Measurements from ENCODE around the gene ITPA. TPM values are rescaled to one million over a fixed set of nuclear protein-coding genes. Genes with fewer than 3 reads are reported as not detected.

Gene ITPA
- total and polyA plus RNA-seq, 5 donors from 2014 or later = 51.1 to 97.1 (median 82.1) TPM

GRCh38 chr20:3189561-3190131 is 19.7 kb upstream of the ITPA start:
- H3K27me3 Mint-ChIP-seq = no peaks in the 10 kb centered on the region
- Histone ChIP-seq H3K4me3 (ENCODE audit: low read depth, low read length) (no peak overlapping the region), H3K27ac (ENCODE audit: insufficient read depth, low read length, poor library complexity, severe bottlenecking) (no peak overlapping the region), H3K9me3 (ENCODE audit: control insufficient read depth in 2 of 2, low read length in 2 of 2) (no peaks in the 10 kb centered on the region), H3K36me3 (ENCODE audit: control insufficient read depth, insufficient read depth, low read length) (peaks cover 43% of the 10 kb centered on the region), H3K27me3 (ENCODE audit: control insufficient read depth, insufficient read depth, low read length) (no peaks in the 10 kb centered on the region), H3K4me1 (ENCODE audit: control insufficient read depth, insufficient read depth, low read length, poor library complexity, severe bottlenecking) (no peaks in the 10 kb centered on the region)
- H3K27ac Mint-ChIP-seq = peak overlapping the region; percentile 15 to 86 (median 43)
- DNase-seq (no peak), ATAC-seq (ENCODE audit: low read depth in 2 of 2) (no peak)
- H3K36me3 Mint-ChIP-seq = peaks cover 35% of the 10 kb centered on the region
- peaks cover 0 to 1% (median 0%) of the 10 kb centered on the region in 7 donors for H3K9me3 Mint-ChIP-seq
- H3K4me3 Mint-ChIP-seq = no peak overlapping the region
- peaks cover 0 to 3% (median 0%) of the 10 kb centered on the region in 4 donors for H3K4me1 Mint-ChIP-seq

GRCh38 chr20:3190681-3191111 is 18.6 kb upstream of the ITPA start:
- peaks cover 40% of the 10 kb centered on the region for H3K36me3 Mint-ChIP-seq

GRCh38 chr20:3192226-3193015 is 16.9 kb upstream of the ITPA start:
- Histone ChIP-seq H3K27ac (ENCODE audit: insufficient read depth, low read length, poor library complexity, severe bottlenecking) (no peak overlapping the region), H3K4me1 (ENCODE audit: control insufficient read depth, insufficient read depth, low read length, poor library complexity, severe bottlenecking) (no peaks in the 10 kb centered on the region), H3K27me3 (ENCODE audit: control insufficient read depth, insufficient read depth, low read length) (no peaks in the 10 kb centered on the region), H3K9me3 (ENCODE audit: control insufficient read depth in 2 of 2, low read length in 2 of 2) (no peaks in the 10 kb centered on the region), H3K4me3 (ENCODE audit: low read depth, low read length) (no peak overlapping the region), H3K36me3 (ENCODE audit: control insufficient read depth, insufficient read depth, low read length) (peaks cover 60% of the 10 kb centered on the region)
- Mint-ChIP-seq H3K9me3 (peaks cover 0 to 1% (median 0%) of the 10 kb centered on the region in 7 donors), H3K4me3 (no peak overlapping the region), H3K27ac (peak overlapping the region in 1 of 3 donors; percentile 74), H3K27me3 (no peaks in the 10 kb centered on the region), H3K4me1 (peaks cover 0 to 8% (median 5%) of the 10 kb centered on the region in 4 donors), H3K36me3 (peaks cover 45% of the 10 kb centered on the region)
- DNase-seq (no peak), ATAC-seq (ENCODE audit: low read depth in 2 of 2) (no peak)

More at GRCh38 chr20:3190681-3191111, 18.6 kb upstream of the ITPA start:
- Histone ChIP-seq H3K27ac (ENCODE audit: insufficient read depth, low read length, poor library complexity, severe bottlenecking) (no peak overlapping the region), H3K27me3 (ENCODE audit: control insufficient read depth, insufficient read depth, low read length) (no peaks in the 10 kb centered on the region), H3K36me3 (ENCODE audit: control insufficient read depth, insufficient read depth, low read length) (peaks cover 54% of the 10 kb centered on the region), H3K9me3 (ENCODE audit: control insufficient read depth in 2 of 2, low read length in 2 of 2) (no peaks in the 10 kb centered on the region), H3K4me3 (ENCODE audit: low read depth, low read length) (no peak overlapping the region), H3K4me1 (ENCODE audit: control insufficient read depth, insufficient read depth, low read length, poor library complexity, severe bottlenecking) (no peaks in the 10 kb centered on the region)
- no peak overlapping the region for H3K4me3 Mint-ChIP-seq
- ATAC-seq (ENCODE audit: low read depth in 2 of 2) = no peak
- H3K9me3 Mint-ChIP-seq = peaks cover 0 to 1% (median 0%) of the 10 kb centered on the region in 7 donors
- no peaks in the 10 kb centered on the region for H3K27me3 Mint-ChIP-seq
- no peak overlapping the region for H3K27ac Mint-ChIP-seq
- no peak for DNase-seq
- H3K4me1 Mint-ChIP-seq = peaks cover 0 to 6% (median 2%) of the 10 kb centered on the region in 4 donors

- Histone ChIP-seq H3K27ac (ENCODE audit: insufficient read depth, low read length, poor library complexity, severe bottlenecking) (no peak overlapping the region), H3K9me3 (ENCODE audit: control insufficient read depth in 2 of 2, low read length in 2 of 2) (no peaks in the 10 kb centered on the region), H3K4me3 (ENCODE audit: low read depth, low read length) (no peak overlapping the region), H3K27me3 (ENCODE audit: control insufficient read depth, insufficient read depth, low read length) (no peaks in the 10 kb centered on the region), H3K36me3 (ENCODE audit: control insufficient read depth, insufficient read depth, low read length) (peaks cover 67% of the 10 kb centered on the region), H3K4me1 (ENCODE audit: control insufficient read depth, insufficient read depth, low read length, poor library complexity, severe bottlenecking) (no peaks in the 10 kb centered on the region)
- Mint-ChIP-seq H3K27me3 (no peaks in the 10 kb centered on the region), H3K4me3 (peak overlapping the region in 1 of 4 donors; percentile 43), H3K9me3 (peaks cover 0 to 1% (median 0%) of the 10 kb centered on the region in 7 donors), H3K36me3 (peaks cover 50% of the 10 kb centered on the region), H3K4me1 (peaks cover 0 to 8% (median 6%) of the 10 kb centered on the region in 4 donors), H3K27ac (no peak overlapping the region)
- DNase-seq (no peak), ATAC-seq (ENCODE audit: low read depth in 2 of 2) (no peak)
These were observed 15.3 kb upstream of the ITPA start for GRCh38 chr20:3193806-3194616.

GRCh38 chr20:3194617-3195280 is 14.5 kb upstream of the ITPA start:
- peaks cover 50% of the 10 kb centered on the region for H3K36me3 Mint-ChIP-seq
- no peak overlapping the region for H3K27ac ChIP-seq (ENCODE audit: insufficient read depth, low read length, poor library complexity, severe bottlenecking)
- no peaks in the 10 kb centered on the region for H3K9me3 Mint-ChIP-seq
- no peaks in the 10 kb centered on the region for H3K27me3 ChIP-seq (ENCODE audit: control insufficient read depth, insufficient read depth, low read length)
- H3K27me3 Mint-ChIP-seq = no peaks in the 10 kb centered on the region
- H3K27ac Mint-ChIP-seq = no peak overlapping the region
- peaks cover 75% of the 10 kb centered on the region for H3K36me3 ChIP-seq (ENCODE audit: control insufficient read depth, insufficient read depth, low read length)
- H3K9me3 ChIP-seq (ENCODE audit: control insufficient read depth in 2 of 2, low read length in 2 of 2) = no peaks in the 10 kb centered on the region
- ATAC-seq (ENCODE audit: low read depth in 2 of 2) = no peak
- no peak overlapping the region for H3K4me3 Mint-ChIP-seq
- no peak overlapping the region for H3K4me3 ChIP-seq (ENCODE audit: low read depth, low read length)
- DNase-seq = no peak
- H3K4me1 Mint-ChIP-seq = peaks cover 0 to 13% (median 7%) of the 10 kb centered on the region in 4 donors
- H3K4me1 ChIP-seq (ENCODE audit: control insufficient read depth, insufficient read depth, low read length, poor library complexity, severe bottlenecking) = no peaks in the 10 kb centered on the region

- Mint-ChIP-seq H3K9me3 (no peaks in the 10 kb centered on the region), H3K27me3 (no peaks in the 10 kb centered on the region), H3K4me3 (no peak overlapping the region), H3K36me3 (peaks cover 53% of the 10 kb centered on the region), H3K4me1 (peaks cover 0 to 14% (median 6%) of the 10 kb centered on the region in 4 donors), H3K27ac (peak overlapping the region in 2 of 3 donors; percentile 23 to 77)
- no peak overlapping the region for H3K27ac ChIP-seq (ENCODE audit: insufficient read depth, low read length, poor library complexity, severe bottlenecking)
- H3K36me3 ChIP-seq (ENCODE audit: control insufficient read depth, insufficient read depth, low read length) = peaks cover 78% of the 10 kb centered on the region
- no peak for DNase-seq
- no peaks in the 10 kb centered on the region for H3K27me3 ChIP-seq (ENCODE audit: control insufficient read depth, insufficient read depth, low read length)
- H3K9me3 ChIP-seq (ENCODE audit: control insufficient read depth in 2 of 2, low read length in 2 of 2) = no peaks in the 10 kb centered on the region
- ATAC-seq (ENCODE audit: low read depth in 2 of 2) = no peak
- H3K4me1 ChIP-seq (ENCODE audit: control insufficient read depth, insufficient read depth, low read length, poor library complexity, severe bottlenecking) = no peaks in the 10 kb centered on the region
- no peak overlapping the region for H3K4me3 ChIP-seq (ENCODE audit: low read depth, low read length)
These were observed 13.6 kb upstream of the ITPA start for GRCh38 chr20:3195590-3196237.

GRCh38 chr20:3199206-3199605 is 10.1 kb upstream of the ITPA start:
- H3K27ac ChIP-seq (ENCODE audit: insufficient read depth, low read length, poor library complexity, severe bottlenecking) = no peak overlapping the region
- Mint-ChIP-seq H3K27ac (peak overlapping the region in 2 of 3 donors; percentile 27 to 73), H3K36me3 (peaks cover 30% of the 10 kb centered on the region), H3K4me1 (peaks cover 0 to 25% (median 20%) of the 10 kb centered on the region in 4 donors), H3K27me3 (no peaks in the 10 kb centered on the region), H3K9me3 (no peaks in the 10 kb centered on the region), H3K4me3 (peak overlapping the region in 1 of 4 donors; percentile 64)
- H3K27me3 ChIP-seq (ENCODE audit: control insufficient read depth, insufficient read depth, low read length) = no peaks in the 10 kb centered on the region
- H3K4me1 ChIP-seq (ENCODE audit: control insufficient read depth, insufficient read depth, low read length, poor library complexity, severe bottlenecking) = peaks cover 19% of the 10 kb centered on the region
- peaks cover 48% of the 10 kb centered on the region for H3K36me3 ChIP-seq (ENCODE audit: control insufficient read depth, insufficient read depth, low read length)
- H3K9me3 ChIP-seq (ENCODE audit: control insufficient read depth in 2 of 2, low read length in 2 of 2) = no peaks in the 10 kb centered on the region
- no peak for DNase-seq
- no peak overlapping the region for H3K4me3 ChIP-seq (ENCODE audit: low read depth, low read length)
- ATAC-seq (ENCODE audit: low read depth in 2 of 2) = no peak
